DOHH2 (cell line): ENCODE measurements around the gene BSPH1.

ENCODE experiments used
- EZH2phosphoT487 ChIP-seq: fragments of 200-600 bp; sonication (generic); IDR thresholded peaks from 2 replicates; pipeline ENCODE4 v1.6.1; 2017; ENCODE audit warnings: borderline replicate concordance, mild to moderate bottlenecking, antibody characterized with exemption, low read length, moderate library complexity, mixed read lengths
- TF ChIP-seq, protein P1 (sequence below): fragments of 200-600 bp; sonication (generic); IDR thresholded peaks from one replicate; pipeline ENCODE4 v1.5.1; 2014; ENCODE audit warnings: antibody characterized with exemption, mild to moderate bottlenecking, low read depth, low read length; ENCODE audit not compliant: poor library complexity, severe bottlenecking

GRCh38 chr19:48004236-48004635 is 12.3 kb upstream of the BSPH1 start:
- no peak for TF ChIP-seq EZH2phosphoT487
- TF ChIP-seq, protein P1, sequence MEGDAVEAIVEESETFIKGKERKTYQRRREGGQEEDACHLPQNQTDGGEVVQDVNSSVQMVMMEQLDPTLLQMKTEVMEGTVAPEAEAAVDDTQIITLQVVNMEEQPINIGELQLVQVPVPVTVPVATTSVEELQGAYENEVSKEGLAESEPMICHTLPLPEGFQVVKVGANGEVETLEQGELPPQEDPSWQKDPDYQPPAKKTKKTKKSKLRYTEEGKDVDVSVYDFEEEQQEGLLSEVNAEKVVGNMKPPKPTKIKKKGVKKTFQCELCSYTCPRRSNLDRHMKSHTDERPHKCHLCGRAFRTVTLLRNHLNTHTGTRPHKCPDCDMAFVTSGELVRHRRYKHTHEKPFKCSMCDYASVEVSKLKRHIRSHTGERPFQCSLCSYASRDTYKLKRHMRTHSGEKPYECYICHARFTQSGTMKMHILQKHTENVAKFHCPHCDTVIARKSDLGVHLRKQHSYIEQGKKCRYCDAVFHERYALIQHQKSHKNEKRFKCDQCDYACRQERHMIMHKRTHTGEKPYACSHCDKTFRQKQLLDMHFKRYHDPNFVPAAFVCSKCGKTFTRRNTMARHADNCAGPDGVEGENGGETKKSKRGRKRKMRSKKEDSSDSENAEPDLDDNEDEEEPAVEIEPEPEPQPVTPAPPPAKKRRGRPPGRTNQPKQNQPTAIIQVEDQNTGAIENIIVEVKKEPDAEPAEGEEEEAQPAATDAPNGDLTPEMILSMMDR: no peak
